Hepatocyte (in vitro differentiated cells): Measurements from ENCODE around the gene BMP6. TPM values are rescaled to one million over a fixed set of nuclear protein-coding genes. Genes with fewer than 3 reads are reported as not detected.

ENCODE experiments used
- DNase-seq: peaks from one replicate; pipeline ENCODE4 v3.0.0-alpha.2; 2016; ENCODE audit warnings: low spot score
- H2AFZ ChIP-seq: fragments of 200-600 bp; sonication (generic); 2 replicates; pipeline ENCODE4 v1.6.0; 2016; ENCODE audit warnings: antibody characterized with exemption, mild to moderate bottlenecking
- H3K27ac ChIP-seq: fragments of 200-600 bp; sonication (generic); 2 replicates; pipeline ENCODE4 v1.5.1; 2016; ENCODE audit warnings: mild to moderate bottlenecking
- H3K27me3 ChIP-seq: fragments of 200-600 bp; sonication (generic); 2 replicates; pipeline ENCODE4 v1.6.1; 2016
- H3K36me3 ChIP-seq: fragments of 200-600 bp; sonication (generic); replicated peaks from 2 replicates; pipeline ENCODE4 v1.5.1; 2016; ENCODE audit warnings: low read depth; ENCODE audit not compliant: insufficient read depth
- H3K4me1 ChIP-seq: fragments of 200-600 bp; sonication (generic); 2 replicates; pipeline ENCODE4 v1.5.1; 2016; ENCODE audit warnings: mild to moderate bottlenecking, moderate library complexity; ENCODE audit not compliant: insufficient read depth
- H3K4me2 ChIP-seq: fragments of 200-600 bp; sonication (generic); 2 replicates; pipeline ENCODE4 v1.6.0; 2016
- H3K4me3 ChIP-seq: fragments of 200-600 bp; sonication (generic); 2 replicates; pipeline ENCODE4 v1.5.1; 2016; ENCODE audit warnings: mild to moderate bottlenecking
- H3K79me2 ChIP-seq: fragments of 200-600 bp; sonication (generic); 2 replicates; pipeline ENCODE4 v1.6.0; 2017; ENCODE audit warnings: mild to moderate bottlenecking
- H3K9me2 ChIP-seq: fragments of 200-600 bp; sonication (generic); replicated peaks from 2 replicates; pipeline ENCODE4 v1.6.0; 2017; ENCODE audit warnings: mild to moderate bottlenecking; ENCODE audit not compliant: insufficient read depth
- H3K9me3 ChIP-seq: fragments of 200-600 bp; sonication (generic); 2 replicates; pipeline ENCODE4 v1.5.1; 2016; ENCODE audit warnings: low read depth, mild to moderate bottlenecking
- H4K20me1 ChIP-seq: fragments of 200-600 bp; sonication (generic); 2 replicates; pipeline ENCODE4 v1.6.0; 2016; ENCODE audit warnings: mild to moderate bottlenecking; ENCODE audit not compliant: insufficient read depth, poor library complexity, severe bottlenecking
- CTCF ChIP-seq: fragments of 200-600 bp; sonication (generic); IDR thresholded peaks from 2 replicates; pipeline ENCODE4 v1.5.1; 2016; ENCODE audit warnings: antibody characterized with exemption, mild to moderate bottlenecking; ENCODE audit not compliant: poor library complexity
- EZH2 ChIP-seq: fragments of 200-600 bp; sonication (generic); IDR thresholded peaks from 2 replicates; pipeline ENCODE4 v1.6.1; 2016; ENCODE audit warnings: antibody characterized with exemption, mild to moderate bottlenecking, borderline replicate concordance
- EZH2phosphoT487 ChIP-seq: fragments of 200-600 bp; sonication (generic); IDR thresholded peaks from one replicate; pipeline ENCODE4 v1.6.1; 2018; ENCODE audit warnings: antibody characterized with exemption, mild to moderate bottlenecking, low read depth, moderate library complexity; ENCODE audit not compliant: unreplicated experiment, severe bottlenecking
- WGBS: methylation state at CpG from one replicate; pipeline ENCODE4 v1.1.6; 2016; ENCODE audit warnings: low lambda C conversion rate; ENCODE audit errors: missing lambda C conversion rate; 5-methylcytosine and 5-hydroxymethylcytosine counted together
- polyA plus RNA-seq: library from polyadenylated mRNA; unstranded; fragments of >200 nt; fragmentation: Nextera tagmentation; extraction: Ambion mirVana; gene quantifications from 2 replicates; pipeline ENCODE4 v1.2.1, GENCODE V29; 2016
- total RNA-seq: library from RNA; depleted of rRNA; stranded (reverse); fragments of >200 nt; gene quantifications from 2 replicates; pipeline ENCODE4 v1.2.3, GENCODE V29; 2014

Gene BMP6
- total and polyA plus RNA-seq, 2 experiments from 2014 or later: 4.0 to 4.3 TPM

DNA sequence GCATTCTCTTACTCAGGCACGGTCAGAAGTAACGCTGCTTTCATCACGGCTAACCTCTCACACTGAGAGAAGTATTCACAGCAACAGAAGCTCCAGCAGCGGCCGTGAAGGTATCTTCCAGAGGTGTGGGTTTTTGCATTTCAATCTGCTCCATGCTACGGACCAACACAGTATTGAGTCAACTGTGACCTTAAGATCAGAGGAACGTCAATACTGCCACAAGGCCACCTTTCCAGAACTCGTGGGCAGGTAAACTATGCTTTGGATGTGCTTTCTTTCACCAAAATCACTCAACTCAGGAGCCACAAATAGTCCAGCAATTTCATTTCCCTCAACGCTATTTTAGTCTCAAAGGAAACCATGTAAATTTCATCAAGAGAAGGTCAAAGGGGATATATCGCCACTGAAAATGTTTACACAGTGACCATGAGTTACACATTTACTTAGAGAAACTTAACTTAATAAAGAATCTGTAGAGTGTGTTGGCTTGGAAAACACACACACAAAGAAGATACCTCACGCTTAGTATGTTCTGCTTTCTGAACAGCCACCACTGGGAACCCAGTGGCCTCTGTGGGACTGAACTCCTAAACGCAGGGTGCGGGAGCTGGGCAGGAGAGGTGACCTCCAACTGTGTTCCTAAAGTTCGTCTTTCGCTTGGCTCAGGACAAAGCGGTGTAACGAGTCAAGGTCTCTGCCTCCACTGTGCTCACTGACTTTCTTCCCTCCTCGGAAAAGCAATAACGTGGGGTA, 156.8 kb downstream of the BMP6 start:
- DNase-seq: no peak
- Histone ChIP-seq H3K4me2 (no peak overlapping the region), H3K36me3 (no peaks in the 10 kb centered on the region), H3K9me2 (no peaks in the 10 kb centered on the region), H4K20me1 (no peaks in the 10 kb centered on the region), H3K4me3 (no peak overlapping the region), H3K9me3 (no peaks in the 10 kb centered on the region), H3K79me2 (no peaks in the 10 kb centered on the region), H2AFZ (no peak overlapping the region), H3K4me1 (peaks cover 4% of the 10 kb centered on the region), H3K27me3 (no peaks in the 10 kb centered on the region), H3K27ac (peak overlapping the region; percentile 20)
- TF ChIP-seq EZH2: no peak
- TF ChIP-seq CTCF: no peak
- no peak for TF ChIP-seq EZH2phosphoT487
- WGBS: 84% methylated on average over 19 of the region's 19 CpGs

GRCh38 chr6:7883381-7883780, 157.5 kb downstream of the BMP6 start:
- H3K9me3 ChIP-seq: no peaks in the 10 kb centered on the region
- no peak for DNase-seq
- H3K27me3 ChIP-seq: no peaks in the 10 kb centered on the region
- TF ChIP-seq EZH2phosphoT487 (no peak), EZH2 (no peak), CTCF (no peak)
- H3K4me1 ChIP-seq: peaks cover 4% of the 10 kb centered on the region
- no peak overlapping the region for H3K27ac ChIP-seq
- H4K20me1 ChIP-seq: no peaks in the 10 kb centered on the region
- WGBS: 80% methylated on average over 8 of the region's 8 CpGs
- no peak overlapping the region for H3K4me3 ChIP-seq
- H3K4me2 ChIP-seq: no peak overlapping the region
- no peaks in the 10 kb centered on the region for H3K36me3 ChIP-seq
- no peak overlapping the region for H2AFZ ChIP-seq
- no peaks in the 10 kb centered on the region for H3K9me2 ChIP-seq
- no peaks in the 10 kb centered on the region for H3K79me2 ChIP-seq

DNA sequence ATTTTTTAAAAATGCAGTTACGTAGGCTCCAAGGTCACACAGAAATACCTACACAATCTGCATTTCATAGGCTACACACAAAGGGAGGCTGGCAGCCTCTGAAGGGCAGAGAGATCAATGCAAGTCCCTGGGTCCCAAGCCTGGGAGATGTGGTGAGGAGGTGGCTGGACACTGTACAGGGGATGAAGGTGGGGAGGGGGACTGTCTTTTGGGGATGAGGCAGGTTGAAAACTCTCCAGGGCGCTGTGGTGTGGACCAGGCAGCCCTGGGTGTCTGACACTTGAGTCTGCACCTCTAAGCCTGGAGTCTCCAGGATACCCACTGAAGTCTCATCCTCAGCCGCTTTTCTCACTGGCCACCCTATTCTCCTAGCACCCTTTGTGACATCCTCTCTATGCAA, 160.2 kb downstream of the BMP6 start:
- Histone ChIP-seq H4K20me1 (no peaks in the 10 kb centered on the region), H3K9me2 (no peaks in the 10 kb centered on the region), H3K79me2 (no peaks in the 10 kb centered on the region), H3K27me3 (no peaks in the 10 kb centered on the region), H3K9me3 (no peaks in the 10 kb centered on the region), H3K4me1 (no peaks in the 10 kb centered on the region), H3K36me3 (no peaks in the 10 kb centered on the region), H3K4me3 (no peak overlapping the region), H3K27ac (no peak overlapping the region), H2AFZ (no peak overlapping the region), H3K4me2 (no peak overlapping the region)
- no peak for DNase-seq
- 95% methylated on average over 3 of the region's 3 CpGs for WGBS
- TF ChIP-seq CTCF (no peak), EZH2phosphoT487 (no peak), EZH2 (no peak)
